Pancreas (tissue), 10 donors: ENCODE measurements around the gene SMIM14. TPM values are rescaled to one million over a fixed set of nuclear protein-coding genes. Genes with fewer than 3 reads are reported as not detected.
"Not testable (repeated sequence)": the region's sequence is repeated elsewhere in the genome, so short reads cannot be mapped to it uniquely, and the experiment has no call there.

ENCODE experiments used
- ATAC-seq, 4 donors: fragments of 200-7000 bp; cut with Tn5 transposase; one replicate each; pipeline versions ENCODE4 v1.8.0 to v1.9.1; 2020; ENCODE audit warnings: mild to moderate bottlenecking in 4 of 4, moderate library complexity in 4 of 4
- DNase-seq, 6 donors: peaks; one replicate each; pipeline ENCODE4 v3.0.0-alpha.2; 2020
- FAIRE-seq: peaks from 2 replicates; lab custom pipeline; 2012; peaks lifted over from hg19 to GRCh38; lab: Jason Lieb, UNC
- H3K27ac ChIP-seq, 4 donors: fragments of 200-600 bp; sonication (generic); 1 replicate in 3 of 4; 2 replicates in 1 of 4; pipeline versions ENCODE4 v1.5.0 to v1.8.0; 2020
- H3K27me3 ChIP-seq, 4 donors: fragments of 200-600 bp; one replicate each; pipeline ENCODE4 v1.8.0; 2021
- H3K36me3 ChIP-seq, 3 donors: fragments of 200-600 bp; sonication (generic) in 1 of 3; one replicate each; pipeline versions ENCODE4 v1.5.0 to v1.8.0; 2020 to 2021
- H3K4me1 ChIP-seq, 3 donors: fragments of 200-600 bp; one replicate each; pipeline ENCODE4 v1.8.0; 2021
- H3K4me3 ChIP-seq, 4 donors: fragments of 200-600 bp; sonication (generic) in 2 of 4; one replicate each; pipeline versions ENCODE4 v1.5.0 to v1.8.0; 2020 to 2021
- H3K9me3 ChIP-seq, 4 donors: fragments of 200-600 bp; one replicate each; pipeline ENCODE4 v1.8.0; 2021
- WGBS, 2 donors: extraction: QIAGEN DNeasy Blood & Tissue Kit; methylation state at CpG; one replicate each; pipeline ENCODE4 v1.1.7; 2013; 5-methylcytosine and 5-hydroxymethylcytosine counted together
- intact Hi-C, 3 donors: fragments of 100-400 bp; cut with DNase I; formaldehyde crosslinking; loops; one replicate each; pipeline versions ENCODE4 v1.11.1 to v1.14.2; 2022
- polyA plus RNA-seq, 2 donors: library from polyadenylated mRNA; stranded (reverse); fragments of 200-250 nt; gene quantifications; one replicate each; pipeline ENCODE4 v1.2.3, GENCODE V29; 2013
- total RNA-seq, 6 donors: library from RNA; stranded (reverse); fragmentation: NEBNext Ultra II Directional in 4 of 6; extraction: Animal tissue kit (Norgen Biotek cat#: 25700) in 4 of 6; gene quantifications; one replicate each; pipeline versions ENCODE4 v1.2.1 to v1.2.4, GENCODE V29; 2021 to 2023
- TF ChIP-seq, protein P1 (sequence below), 4 donors: fragments of 200-600 bp; sonication (generic) in 3 of 4; IDR thresholded peaks; one replicate each; pipeline versions ENCODE4 v1.5.0 to v1.8.0; 2021; ENCODE audit warnings: antibody characterized with exemption in 4 of 4
- donor health status: healthy with polysubstance abuse.
- donor health status: DM: no; HTN: no; CAD: no; lungs with moderate emphysema.
- donor health status: DM: no; HTN: no; CAD: no.
- donor health status: control.
- donor health status: control.
- donor health status: Bipolar disorder and iron deficiency.
- donor health status: DM: yes; HTN: yes; CAD: no.
- donor health status: DM: no; HTN: no; CAD: no.
- donor health status: DM: no; HTN: no; CAD: no.
- donor health status: DM: yes; HTN: yes; CAD: no.

The SMIM14 gene
- total and polyA plus RNA-seq, 8 donors, result 14.3 to 53.6 (median 44.5) TPM

DNA sequence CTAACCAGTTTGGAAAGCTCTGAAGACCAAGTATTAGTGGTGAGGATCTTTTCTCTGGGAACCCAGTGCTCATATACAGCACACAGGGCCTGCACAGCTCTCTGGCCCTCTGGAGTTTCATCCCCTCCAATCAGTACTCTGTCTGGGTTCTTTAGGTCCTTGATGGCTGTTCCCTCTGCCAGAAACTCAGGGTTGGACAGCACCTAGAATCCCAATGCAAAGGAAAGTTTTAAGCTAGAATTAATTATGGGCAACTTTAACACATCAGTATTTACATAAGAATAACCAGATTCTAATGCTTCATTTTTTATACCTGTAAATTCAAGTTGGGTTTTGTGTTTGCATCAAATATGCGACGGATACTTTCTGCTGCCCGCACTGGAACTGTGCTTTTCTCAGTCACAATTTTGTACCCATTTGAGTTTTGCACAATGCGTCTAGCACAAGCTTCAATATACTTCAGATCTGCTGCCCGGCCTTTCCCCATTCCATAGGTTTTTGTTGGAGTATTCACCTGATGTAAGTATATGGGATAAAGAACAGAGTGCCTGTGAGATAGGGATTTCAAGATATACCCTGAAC, 128.2 kb downstream of the SMIM14 start:
- Histone ChIP-seq H3K27ac (no peak overlapping the region), H3K4me1 (peaks cover 0 to 5% (median 3%) of the 10 kb centered on the region in 3 donors), H3K36me3 (peaks cover 0 to 66% (median 15%) of the 10 kb centered on the region in 3 donors), H3K27me3 (no peaks in the 10 kb centered on the region), H3K4me3 (no peak overlapping the region), H3K9me3 (no peaks in the 10 kb centered on the region)
- no peak for ATAC-seq
- TF ChIP-seq, protein P1, sequence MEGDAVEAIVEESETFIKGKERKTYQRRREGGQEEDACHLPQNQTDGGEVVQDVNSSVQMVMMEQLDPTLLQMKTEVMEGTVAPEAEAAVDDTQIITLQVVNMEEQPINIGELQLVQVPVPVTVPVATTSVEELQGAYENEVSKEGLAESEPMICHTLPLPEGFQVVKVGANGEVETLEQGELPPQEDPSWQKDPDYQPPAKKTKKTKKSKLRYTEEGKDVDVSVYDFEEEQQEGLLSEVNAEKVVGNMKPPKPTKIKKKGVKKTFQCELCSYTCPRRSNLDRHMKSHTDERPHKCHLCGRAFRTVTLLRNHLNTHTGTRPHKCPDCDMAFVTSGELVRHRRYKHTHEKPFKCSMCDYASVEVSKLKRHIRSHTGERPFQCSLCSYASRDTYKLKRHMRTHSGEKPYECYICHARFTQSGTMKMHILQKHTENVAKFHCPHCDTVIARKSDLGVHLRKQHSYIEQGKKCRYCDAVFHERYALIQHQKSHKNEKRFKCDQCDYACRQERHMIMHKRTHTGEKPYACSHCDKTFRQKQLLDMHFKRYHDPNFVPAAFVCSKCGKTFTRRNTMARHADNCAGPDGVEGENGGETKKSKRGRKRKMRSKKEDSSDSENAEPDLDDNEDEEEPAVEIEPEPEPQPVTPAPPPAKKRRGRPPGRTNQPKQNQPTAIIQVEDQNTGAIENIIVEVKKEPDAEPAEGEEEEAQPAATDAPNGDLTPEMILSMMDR (IDR thresholded peaks at IDR 0.05), result no peak
- no peak for FAIRE-seq
- DNase-seq, result no peak
- intact Hi-C loops, result no loop called here
- 96 to 98% methylated on average over 5 of the region's 5 CpGs for WGBS, 2 donors

DNA sequence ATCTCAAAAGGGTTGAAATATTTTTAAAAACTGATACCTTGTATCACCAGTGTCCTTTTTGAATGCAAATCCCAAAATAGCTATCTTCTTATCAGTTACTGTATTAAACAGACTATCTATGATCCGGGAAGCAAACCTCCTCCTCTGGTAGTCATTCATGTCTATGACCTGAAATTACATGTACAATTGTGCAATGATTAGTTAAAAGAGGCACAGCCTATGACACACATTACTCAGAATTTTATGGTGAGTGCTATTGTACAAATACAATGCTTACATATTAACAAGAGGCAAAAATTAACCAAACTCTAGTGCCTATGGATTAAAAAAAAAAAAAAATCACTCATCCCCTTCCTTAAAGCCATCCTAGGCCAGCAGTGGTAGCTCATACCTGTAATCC, 133.1 kb downstream of the SMIM14 start:
- FAIRE-seq (peak; percentile 5), DNase-seq (no peak), ATAC-seq (no peak)
- no peaks in the 10 kb centered on the region for H3K4me1 ChIP-seq
- H3K27ac ChIP-seq, result no peak overlapping the region
- no peaks in the 10 kb centered on the region for H3K9me3 ChIP-seq
- H3K36me3 ChIP-seq, result peaks cover 0 to 94% (median 36%) of the 10 kb centered on the region in 3 donors
- no peak overlapping the region for H3K4me3 ChIP-seq
- intact Hi-C loops, result no loop called here
- TF ChIP-seq, protein P1 (IDR thresholded peaks at IDR 0.05), result no peak
- 46 to 53% methylated on average over 1 of the region's 1 CpG for WGBS, 2 donors
- H3K27me3 ChIP-seq, result no peaks in the 10 kb centered on the region

DNA sequence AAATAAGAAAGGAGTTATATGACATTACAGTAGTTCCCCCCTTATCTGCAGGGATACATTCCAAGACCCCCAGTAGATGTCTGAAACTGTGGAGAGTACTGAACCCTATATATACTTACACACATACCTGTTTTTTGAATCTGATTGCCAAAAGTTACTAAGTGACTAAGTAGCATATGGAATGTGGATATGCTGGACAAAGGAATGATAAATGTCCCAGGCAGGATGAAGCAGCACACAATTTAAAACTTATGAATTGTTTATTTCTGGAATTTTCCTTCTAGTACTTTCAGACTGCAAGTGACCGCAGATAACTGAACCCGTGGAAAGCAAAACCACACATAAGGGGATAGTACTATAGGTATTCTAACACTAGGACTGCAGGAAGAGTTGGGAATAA, 134.1 kb downstream of the SMIM14 start:
- intact Hi-C loops, result no loop called here
- H3K27me3 ChIP-seq, result no peaks in the 10 kb centered on the region
- DNase-seq, result no peak
- H3K36me3 ChIP-seq, result peaks cover 0 to 94% (median 38%) of the 10 kb centered on the region in 3 donors
- no peak overlapping the region for H3K27ac ChIP-seq
- no peaks in the 10 kb centered on the region for H3K4me1 ChIP-seq
- H3K9me3 ChIP-seq, result no peaks in the 10 kb centered on the region
- FAIRE-seq, result no peak
- no peak for ATAC-seq
- no peak overlapping the region for H3K4me3 ChIP-seq
- TF ChIP-seq, protein P1 (IDR thresholded peaks at IDR 0.05), result no peak
- 84 to 93% methylated on average over 2 of the region's 2 CpGs for WGBS, 2 donors

DNA sequence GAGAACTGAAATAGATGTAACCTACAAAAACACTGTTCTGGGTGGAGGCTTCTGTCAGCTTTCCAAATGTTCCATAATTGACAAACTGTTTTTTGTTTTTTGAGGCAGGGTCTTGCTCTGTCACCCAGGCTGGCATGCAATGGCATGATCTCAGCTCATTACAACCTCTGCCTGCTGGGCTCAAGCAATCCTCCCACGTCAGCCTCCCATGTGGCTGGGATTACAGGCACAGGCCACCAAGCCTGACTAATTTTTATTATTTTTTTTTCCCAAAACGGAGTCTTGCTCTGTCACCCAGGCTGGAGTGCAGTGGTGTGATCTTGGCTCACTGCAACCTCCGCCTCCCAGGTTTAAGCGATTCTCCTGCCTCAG, 136.0 kb downstream of the SMIM14 start:
- WGBS, 2 donors, result 88 to 100% methylated on average over 4 of the region's 4 CpGs
- ATAC-seq, FAIRE-seq, DNase-seq, H3K27ac ChIP-seq, H3K27me3 ChIP-seq, H3K9me3 ChIP-seq, H3K4me1 ChIP-seq, H3K4me3 ChIP-seq, intact Hi-C loops: not testable (repeated sequence)
- H3K36me3 ChIP-seq, result peaks cover 0 to 90% (median 31%) of the 10 kb centered on the region in 3 donors

DNA sequence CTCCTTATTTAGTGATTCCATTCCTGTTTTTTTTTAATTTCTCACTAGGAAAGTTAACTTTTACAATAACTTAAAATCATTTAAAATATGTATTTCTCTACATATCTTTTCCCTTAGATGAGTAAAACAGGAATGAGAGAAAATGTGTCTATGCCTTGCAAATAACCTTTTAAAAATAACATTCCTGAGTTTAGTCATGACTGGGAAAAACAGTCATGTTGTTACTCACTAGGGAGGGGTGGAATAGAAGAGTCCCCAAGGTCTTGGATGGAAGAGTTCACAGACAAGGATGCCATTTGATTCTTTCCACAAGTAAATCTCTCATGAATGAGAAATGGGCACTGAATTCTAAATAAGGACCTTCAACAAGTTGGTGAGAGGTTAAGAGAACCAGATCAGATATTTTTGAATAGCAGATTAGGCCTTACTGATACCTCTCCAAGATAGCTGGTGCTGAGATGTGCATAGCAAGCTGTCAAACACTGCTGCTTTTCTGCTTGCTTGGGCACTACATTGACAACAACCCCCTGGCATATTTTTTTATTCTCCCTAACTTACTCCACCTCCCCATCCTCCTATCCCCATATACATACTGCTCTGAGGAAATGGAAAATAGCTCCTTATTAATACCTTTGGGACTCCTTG, 136.5 kb downstream of the SMIM14 start:
- Histone ChIP-seq H3K9me3 (no peaks in the 10 kb centered on the region), H3K4me1 (no peaks in the 10 kb centered on the region), H3K27ac (no peak overlapping the region), H3K4me3 (no peak overlapping the region), H3K27me3 (no peaks in the 10 kb centered on the region), H3K36me3 (peaks cover 0 to 85% (median 31%) of the 10 kb centered on the region in 3 donors)
- FAIRE-seq, result no peak
- no peak for ATAC-seq
- intact Hi-C loops, result no loop called here
- TF ChIP-seq, protein P1 (IDR thresholded peaks at IDR 0.05), result no peak
- DNase-seq, result no peak
